Measurements from ENCODE around the gene CTSA.
"Not testable (repeated sequence)": the region's sequence is repeated elsewhere in the genome, so short reads cannot be mapped to it uniquely, and the experiment has no call there.

Gene CTSA

DNA sequence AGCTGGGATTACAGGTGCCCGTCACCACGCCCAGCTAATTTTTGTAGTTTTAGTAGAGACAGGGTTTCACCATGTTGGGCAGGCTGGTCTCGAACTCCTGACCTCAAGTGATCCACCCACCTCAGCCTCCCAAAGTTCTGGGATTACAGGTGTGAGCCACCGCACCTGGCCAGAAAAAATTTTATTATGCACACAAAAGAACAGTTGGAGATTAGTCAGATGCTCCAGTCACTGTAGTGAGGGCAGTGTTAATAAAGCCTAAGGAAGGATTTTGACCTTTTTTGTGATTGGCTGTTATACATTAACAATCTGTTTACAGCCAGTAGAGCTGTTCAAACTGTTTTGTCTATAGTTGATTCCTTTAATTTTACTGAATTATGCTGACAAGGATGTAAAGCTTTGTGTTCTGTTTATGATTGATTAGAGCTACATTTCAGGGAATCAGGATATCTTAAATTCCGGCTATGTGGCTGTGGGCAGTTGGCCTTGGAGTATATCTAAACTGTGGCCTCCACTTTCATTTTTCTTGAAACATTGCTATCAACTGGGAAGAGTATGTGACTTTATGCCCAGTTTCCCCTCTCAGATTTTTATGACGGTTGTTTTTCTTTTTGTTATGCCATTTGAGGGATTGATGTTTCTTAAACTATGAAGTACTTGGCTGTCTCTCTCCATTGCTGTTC, 23.9 kb upstream of the CTSA start:
- no peak for DNase-seq (ENCODE audit: low read depth)

DNA sequence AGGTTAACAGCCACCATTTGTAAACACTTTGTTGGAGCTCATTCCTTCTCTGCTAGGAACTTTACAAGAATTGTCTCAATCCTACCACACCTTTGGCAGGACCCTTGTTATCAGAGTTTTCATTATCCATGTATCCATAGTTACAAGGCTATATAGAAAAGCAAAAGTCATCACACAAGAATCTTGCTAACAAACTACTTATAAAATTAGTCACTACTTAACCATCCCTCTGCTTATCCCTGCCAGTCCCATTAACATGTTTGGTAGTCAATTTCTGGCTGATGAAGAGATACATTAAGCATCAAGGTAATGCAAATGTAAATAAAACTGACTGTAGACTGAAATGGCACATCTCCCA, 23.3 kb upstream of the CTSA start:
- peak; percentile 66 for DNase-seq (ENCODE audit: low read depth)

DNA sequence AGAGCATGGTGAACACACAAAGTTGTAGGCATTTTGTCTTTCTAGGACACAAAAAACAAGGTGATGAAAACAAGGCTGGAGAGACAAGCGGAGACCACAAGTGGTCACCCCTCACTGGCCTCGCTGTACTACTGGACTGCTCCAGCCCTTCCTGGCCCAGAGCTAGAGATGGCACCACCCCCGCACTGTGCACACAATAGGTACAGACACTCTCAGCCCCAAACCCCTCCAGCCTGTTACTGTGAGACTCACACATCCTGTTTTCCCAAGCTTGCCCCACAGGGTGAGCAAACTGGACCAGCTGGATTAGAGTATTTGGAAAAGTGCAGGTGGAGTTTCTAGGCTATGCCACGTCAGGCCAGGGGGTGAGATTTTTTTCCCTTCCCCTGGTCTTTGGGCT, 18.5 kb upstream of the CTSA start:
- no peak for DNase-seq (ENCODE audit: low read depth)

DNA sequence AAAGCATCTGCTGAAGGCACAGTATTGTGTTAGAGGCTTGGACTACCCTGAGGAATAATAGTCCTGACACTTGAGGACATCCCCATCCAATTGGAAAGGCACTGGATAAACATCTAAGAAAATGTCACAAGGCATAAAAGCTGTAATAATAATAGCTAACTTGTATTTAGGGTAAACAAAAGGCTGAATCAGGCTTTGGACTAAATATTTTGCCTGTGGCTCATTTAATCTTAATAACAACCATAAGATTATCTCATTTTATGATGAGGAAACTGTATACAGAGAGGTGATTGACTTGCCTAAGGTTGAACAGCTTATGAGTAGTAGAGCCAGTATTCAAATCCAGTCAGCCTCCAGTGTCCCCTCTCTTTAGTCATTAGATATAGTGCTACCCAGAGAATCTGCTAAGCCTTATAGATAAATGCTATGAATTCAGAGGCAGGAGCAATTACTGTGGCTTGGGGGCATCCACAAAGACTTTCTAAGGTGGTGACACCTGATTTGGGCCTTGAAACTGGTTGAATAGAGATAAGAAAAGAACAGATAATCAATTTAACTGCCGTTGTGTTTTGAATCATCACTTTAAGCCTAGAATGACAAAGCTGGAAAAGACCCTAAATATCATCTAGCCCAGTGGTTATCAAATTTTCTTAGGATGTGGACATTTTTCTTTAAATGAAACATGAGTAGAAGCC, 17.6 kb upstream of the CTSA start:
- no peak for DNase-seq (ENCODE audit: low read depth)

DNA sequence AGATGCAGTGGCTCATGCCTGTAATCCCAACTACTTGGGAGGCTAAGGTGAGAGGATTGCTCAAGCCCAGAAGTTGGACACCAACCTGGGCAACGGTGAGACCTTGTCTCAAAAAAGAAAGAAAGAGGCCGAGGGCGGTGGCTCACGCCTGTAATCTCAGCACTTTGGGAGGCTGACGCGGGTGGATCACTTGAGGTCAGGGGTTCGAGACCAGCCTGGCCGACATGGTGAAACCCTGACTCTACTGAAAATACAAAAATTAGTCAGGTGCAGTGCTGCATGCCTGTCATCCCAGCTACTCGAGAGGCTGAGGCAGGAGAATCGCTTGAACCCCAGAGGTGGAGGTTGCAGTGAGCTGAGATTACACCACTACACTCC, 17.0 kb upstream of the CTSA start:
- DNase-seq (ENCODE audit: low read depth): not testable (repeated sequence)

DNA sequence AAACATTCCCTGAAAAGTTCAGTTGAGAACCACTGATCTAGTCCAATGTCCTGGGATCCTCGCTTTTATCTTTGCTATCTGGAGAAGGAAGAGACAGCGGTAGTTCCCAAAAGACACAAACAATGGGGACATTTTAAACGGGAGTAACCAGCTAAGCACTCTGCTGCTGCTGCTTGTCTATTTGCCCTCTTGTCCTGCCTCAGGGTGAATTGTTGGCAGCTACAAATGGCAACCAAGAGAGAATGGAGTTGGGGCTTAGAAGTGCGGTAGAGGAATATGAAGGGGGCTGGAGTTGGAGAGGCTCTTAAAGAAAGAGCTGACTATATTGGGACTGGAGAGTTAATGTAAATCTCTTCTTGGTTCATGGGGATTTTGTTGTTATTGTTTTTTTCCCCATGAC, 16.6 kb upstream of the CTSA start:
- DNase-seq (ENCODE audit: low read depth): no peak

GRCh38 chr20:45878076-45878761, 12.9 kb upstream of the CTSA start:
- no peak for DNase-seq (ENCODE audit: low read depth)

DNA sequence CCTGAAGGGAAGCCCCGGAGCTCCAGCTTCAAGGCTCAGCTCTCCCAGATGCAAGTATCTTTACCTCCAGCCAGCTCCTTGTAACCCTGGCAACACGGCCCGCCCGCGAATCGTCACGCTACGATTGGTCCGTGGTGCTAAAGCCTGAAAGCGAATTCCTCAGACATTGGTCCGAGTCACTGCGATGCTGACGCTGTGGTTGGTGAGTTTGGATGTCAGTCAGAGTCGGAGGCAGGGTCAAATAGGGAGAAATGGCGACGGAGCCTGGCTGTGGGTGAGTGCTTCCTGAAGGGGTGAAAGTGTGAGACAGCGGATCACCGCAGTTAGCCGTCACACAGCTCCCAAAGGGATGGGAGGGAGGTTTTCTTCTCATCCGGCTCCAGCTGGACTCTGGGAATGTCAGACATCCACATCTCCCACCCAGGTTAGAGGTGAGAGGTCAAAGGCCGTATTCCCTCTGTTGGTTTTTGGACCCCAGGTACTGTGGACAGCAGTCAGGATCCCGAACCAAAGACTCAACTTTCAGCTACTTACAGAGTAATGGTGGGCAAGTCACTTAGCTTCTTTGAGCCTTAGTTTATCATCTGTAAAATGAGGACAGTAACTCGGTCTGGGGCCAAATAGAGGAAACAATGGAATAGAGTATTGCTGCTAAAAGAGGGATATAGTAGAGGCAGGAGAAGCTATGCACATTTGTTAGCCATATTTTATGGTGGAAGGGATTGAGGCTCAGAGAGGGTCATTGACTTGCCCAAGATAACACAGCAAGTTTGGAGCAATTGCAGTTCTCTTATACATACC, 9.9 kb upstream of the CTSA start, which contains the start of gene ZSWIM1:
Gene ZSWIM1, plus strand, starts transcription at position 240 of the 801 bp plus-strand sequence. CDS start 1,366 bp downstream, outside the sequence.
- peak; percentile 96 for DNase-seq (ENCODE audit: low read depth)

- no peak for DNase-seq (ENCODE audit: low read depth)
These were observed 8.6 kb upstream of the CTSA start for GRCh38 chr20:45882469-45883099.

DNA sequence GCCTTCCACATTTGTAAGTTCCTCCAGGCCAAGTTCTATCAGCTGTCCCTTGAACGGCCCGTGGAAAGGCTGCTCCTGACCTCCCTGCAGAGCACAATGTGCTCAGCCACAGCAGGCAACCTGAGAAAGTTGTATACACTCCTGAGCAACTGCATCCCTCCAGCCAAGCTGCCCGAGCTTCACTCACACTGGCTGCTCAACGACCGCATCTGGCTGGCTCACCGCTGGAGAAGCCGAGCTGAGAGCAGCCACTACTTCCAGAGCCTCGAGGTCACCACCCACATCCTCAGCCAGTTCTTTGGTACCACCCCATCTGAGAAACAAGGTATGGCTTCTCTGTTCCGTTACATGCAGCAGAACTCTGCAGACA, 8.1 kb upstream of the CTSA start:
- DNase-seq (ENCODE audit: low read depth): no peak

DNA sequence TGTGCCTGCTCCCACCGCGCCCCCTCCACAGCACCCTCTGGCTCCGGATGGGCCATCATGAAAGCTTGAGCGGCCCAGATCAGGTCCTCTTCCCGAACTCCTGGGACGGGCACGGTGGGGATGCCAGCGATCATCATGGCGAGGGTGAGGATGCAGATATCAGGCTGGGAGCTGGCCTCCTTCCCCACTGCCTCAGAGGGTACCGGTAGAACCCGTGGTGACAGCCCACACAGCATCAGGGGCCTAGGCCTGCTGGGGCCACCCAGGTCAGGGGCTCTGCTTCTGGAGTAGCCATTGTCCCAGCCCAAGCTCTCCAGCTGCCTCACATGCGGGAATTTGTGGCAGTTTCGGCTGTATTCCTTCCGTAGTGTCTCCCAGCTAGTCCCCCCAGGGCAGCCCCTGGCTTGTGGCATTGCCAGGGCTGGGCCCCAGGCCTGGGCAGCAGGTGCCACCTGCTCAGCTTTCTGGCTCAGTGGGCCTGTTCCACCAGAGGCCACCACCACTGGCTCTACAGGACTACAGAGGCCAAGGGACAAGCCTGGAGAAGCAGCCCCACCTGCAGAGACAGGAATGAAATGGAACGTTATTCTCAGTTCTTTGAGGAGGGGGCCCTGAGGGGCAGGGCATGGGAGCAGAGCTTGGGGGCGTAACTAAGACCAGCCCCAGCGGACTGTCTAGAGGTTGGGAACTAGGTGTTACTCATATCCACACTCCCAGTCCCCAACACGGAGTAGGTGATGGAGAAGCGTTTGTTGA, 4.4 kb upstream of the CTSA start:
- no peak for DNase-seq (ENCODE audit: low read depth)

DNA sequence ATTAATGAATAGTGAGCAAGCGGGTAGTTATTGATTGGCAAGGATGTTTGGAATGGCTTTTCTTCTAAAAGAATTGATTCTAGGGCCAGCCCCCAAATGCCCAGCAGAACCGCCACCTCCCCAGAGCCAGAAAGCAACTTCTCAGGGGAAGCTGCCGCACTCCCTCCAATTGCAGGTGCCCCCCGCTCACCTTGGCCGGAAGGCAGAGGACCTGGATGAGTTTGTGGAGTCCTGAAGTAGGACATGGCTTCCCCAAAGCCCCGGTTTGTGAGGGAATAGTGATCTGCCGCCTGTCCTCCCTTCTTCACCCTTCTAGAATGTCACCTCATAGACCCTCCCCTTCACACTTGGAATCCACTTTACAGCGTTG, 3.8 kb upstream of the CTSA start, which contains the start of gene SPATA25:
Gene SPATA25, minus strand, starts transcription at position 277 of the 370 bp plus-strand sequence. Its CDS starts 32 bp downstream, at position 245.
- DNase-seq (ENCODE audit: low read depth): no peak

DNA sequence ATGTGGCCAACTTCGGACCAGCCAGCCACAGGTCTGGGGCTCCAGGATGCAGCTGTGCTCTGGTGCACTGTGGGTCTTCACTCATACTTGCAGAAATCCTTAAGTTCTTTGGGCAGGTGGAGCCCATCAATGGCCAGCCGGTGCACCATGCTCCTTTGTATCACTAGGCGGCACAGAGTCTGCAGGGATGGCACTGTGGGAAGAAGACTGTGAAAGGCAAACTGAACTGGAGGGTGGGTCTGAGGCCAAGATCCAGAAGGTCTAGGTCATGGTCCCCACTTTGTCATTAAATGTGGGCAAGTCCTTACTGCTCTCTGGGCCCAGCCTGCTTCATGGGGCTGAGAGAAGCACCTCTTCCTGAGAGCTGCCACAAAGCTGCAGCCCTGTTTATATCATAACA, 2.5 kb upstream of the CTSA start:
- no peak for DNase-seq (ENCODE audit: low read depth)

DNA sequence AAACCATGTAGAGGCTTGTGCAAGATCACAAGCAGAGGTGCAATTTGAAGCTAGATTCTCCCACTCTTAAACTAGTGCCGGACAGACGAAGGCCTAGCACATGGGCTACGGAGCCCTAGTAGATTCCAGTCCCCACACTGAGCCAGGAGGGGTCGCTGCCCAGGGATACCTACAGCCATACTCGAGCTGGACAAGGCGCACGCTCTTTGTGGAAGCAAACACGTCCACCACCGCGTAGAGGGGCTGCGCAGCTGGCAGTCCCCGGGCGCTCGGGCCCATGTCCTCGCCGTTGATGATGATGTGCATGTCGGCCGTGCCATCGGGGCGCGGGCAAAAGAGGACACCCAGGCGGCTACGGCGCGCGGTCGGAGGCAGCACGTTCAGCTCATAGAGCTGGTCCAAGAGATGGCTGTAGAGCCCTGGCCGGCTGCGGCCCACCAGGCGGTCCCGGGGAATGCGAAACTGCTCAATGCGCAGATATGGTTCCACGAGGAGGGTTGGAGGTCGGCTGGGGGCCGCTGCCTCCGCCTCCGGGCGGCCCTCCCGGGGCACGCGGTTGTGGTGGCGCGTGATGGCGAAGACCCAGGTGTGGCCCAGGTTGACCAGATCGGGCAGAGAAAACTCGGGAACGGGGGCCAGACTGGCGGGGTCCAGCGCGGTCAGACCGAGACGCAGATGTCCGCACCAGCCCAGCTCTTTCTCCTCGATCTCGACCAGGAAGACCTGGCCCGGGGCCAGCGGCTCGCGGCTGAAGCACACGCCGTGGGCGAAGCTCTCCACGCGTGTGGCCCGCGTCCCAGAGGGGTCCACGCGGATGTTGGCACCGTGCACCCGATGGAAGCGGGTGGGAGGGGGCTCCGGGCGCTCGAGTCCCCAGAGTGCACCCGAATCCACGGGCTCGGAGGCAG, 804 bp upstream of the CTSA start:
- DNase-seq (ENCODE audit: low read depth): no peak

DNA sequence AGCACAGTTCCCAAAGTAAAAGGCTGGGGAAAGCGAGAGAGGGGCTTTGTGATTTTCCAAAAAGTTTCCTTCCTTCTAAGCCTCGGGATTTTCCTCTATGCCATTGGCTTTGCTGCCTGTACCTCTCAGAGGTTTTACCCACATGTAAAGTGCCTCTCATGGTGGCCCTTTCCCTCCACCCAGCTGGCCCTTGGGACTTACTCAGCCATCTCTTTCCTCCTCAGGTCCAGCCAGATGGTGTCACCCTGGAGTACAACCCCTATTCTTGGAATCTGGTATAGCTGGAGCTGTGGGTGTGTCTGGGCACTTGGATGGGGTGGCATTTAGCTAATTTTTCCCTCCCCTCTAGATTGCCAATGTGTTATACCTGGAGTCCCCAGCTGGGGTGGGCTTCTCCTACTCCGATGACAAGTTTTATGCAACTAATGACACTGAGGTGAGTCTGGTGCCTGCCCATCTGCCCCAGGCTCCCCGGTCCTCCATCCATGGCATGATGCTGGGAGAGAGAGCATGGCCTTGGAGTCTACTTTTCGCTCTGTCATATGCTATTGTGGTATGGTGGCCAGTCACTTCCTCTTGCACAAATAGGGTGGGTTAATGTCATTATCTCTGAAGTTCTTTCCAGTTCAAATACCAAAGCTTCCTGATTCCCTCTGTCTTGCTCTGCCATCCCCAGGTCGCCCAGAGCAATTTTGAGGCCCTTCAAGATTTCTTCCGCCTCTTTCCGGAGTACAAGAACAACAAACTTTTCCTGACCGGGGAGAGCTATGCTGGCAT, 1.1 kb downstream of the CTSA start:
- no peak for DNase-seq (ENCODE audit: low read depth)

GRCh38 chr20:45892828-45893500, 1.8 kb downstream of the CTSA start:
- no peak for DNase-seq (ENCODE audit: low read depth)

- no peak for DNase-seq (ENCODE audit: low read depth)
These were observed 2.7 kb downstream of the CTSA start for GRCh38 chr20:45893831-45894230.

DNA sequence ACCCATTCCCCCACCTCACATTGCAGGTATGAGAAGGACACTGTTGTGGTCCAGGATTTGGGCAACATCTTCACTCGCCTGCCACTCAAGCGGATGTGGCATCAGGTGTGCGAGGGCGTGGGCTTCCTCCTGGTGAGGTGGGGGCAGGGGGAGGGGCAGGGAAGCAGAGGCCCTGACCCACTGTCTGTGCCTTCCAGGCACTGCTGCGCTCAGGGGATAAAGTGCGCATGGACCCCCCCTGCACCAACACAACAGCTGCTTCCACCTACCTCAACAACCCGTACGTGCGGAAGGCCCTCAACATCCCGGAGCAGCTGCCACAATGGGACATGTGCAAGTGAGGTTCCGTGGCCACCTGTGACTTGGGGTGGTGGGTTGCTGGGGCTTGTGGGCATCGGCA, 3.7 kb downstream of the CTSA start:
- DNase-seq (ENCODE audit: low read depth): no peak

GRCh38 chr20:45896641-45897161, 5.6 kb downstream of the CTSA start:
- no peak for DNase-seq (ENCODE audit: low read depth)

All from GM04503 (cell line).